HAP-1 (cell line): ENCODE data around the gene IFITM10.

Source experiments
- DNase-seq, 2 experiments: peaks; one replicate each; pipeline ENCODE4 v3.0.0-alpha.2; 2016 to 2020; ENCODE audit warnings: low spot score in 2 of 2
- H3K27me3 ChIP-seq: fragments of 250-450 bp; sonication (Bioruptor Pico); 2 replicates; pipeline ENCODE4 v1.5.1; 2020; ENCODE audit warnings: low read depth, mild to moderate bottlenecking, moderate library complexity
- H3K36me3 ChIP-seq: fragments of 250-450 bp; sonication (Bioruptor Pico); replicated peaks from 2 replicates; pipeline ENCODE4 v1.5.1; 2020; ENCODE audit warnings: mild to moderate bottlenecking
- H3K4me1 ChIP-seq: fragments of 250-450 bp; sonication (Bioruptor Pico); 2 replicates; pipeline ENCODE4 v1.5.1; 2020; ENCODE audit warnings: mild to moderate bottlenecking
- H3K4me3 ChIP-seq: fragments of 250-450 bp; sonication (Bioruptor Pico); 2 replicates; pipeline ENCODE4 v1.5.1; 2020; ENCODE audit warnings: mild to moderate bottlenecking, moderate library complexity
- H3K9me3 ChIP-seq: fragments of 250-450 bp; sonication (Bioruptor Pico); 2 replicates; pipeline ENCODE4 v1.5.1; 2020; ENCODE audit warnings: mild to moderate bottlenecking, moderate library complexity
- in situ Hi-C: fragments of 300-500 bp; cut with MboI; formaldehyde crosslinking; loops from 3 replicates; pipeline ENCODE4 v1.14.3; 2020; ENCODE audit warnings: low sequenced_read_pairs, inconsistent platforms, mixed read lengths

IFITM10 gene

GRCh38 chr11:1746956-1747752 lies 3.2 kb downstream of the IFITM10 start:
- in situ Hi-C loops, result no loop called here
- Histone ChIP-seq H3K9me3 (no peaks in the 10 kb centered on the region), H3K4me1 (no peaks in the 10 kb centered on the region), H3K36me3 (no peaks in the 10 kb centered on the region), H3K4me3 (no peak overlapping the region), H3K27me3 (no peaks in the 10 kb centered on the region)
- DNase-seq, result no peak

GRCh38 chr11:1746511-1746931 lies 3.9 kb downstream of the IFITM10 start:
- H3K9me3 ChIP-seq, result no peaks in the 10 kb centered on the region
- in situ Hi-C loops, result no loop called here
- H3K36me3 ChIP-seq, result no peaks in the 10 kb centered on the region
- H3K4me1 ChIP-seq, result no peaks in the 10 kb centered on the region
- H3K4me3 ChIP-seq, result no peak overlapping the region
- H3K27me3 ChIP-seq, result no peaks in the 10 kb centered on the region
- DNase-seq, result no peak

GRCh38 chr11:1745701-1746320 lies 4.6 kb downstream of the IFITM10 start:
- Histone ChIP-seq H3K4me3 (no peak overlapping the region), H3K27me3 (no peaks in the 10 kb centered on the region), H3K9me3 (no peaks in the 10 kb centered on the region), H3K4me1 (no peaks in the 10 kb centered on the region), H3K36me3 (no peaks in the 10 kb centered on the region)
- in situ Hi-C loops, result no loop called here
- no peak for DNase-seq

GRCh38 chr11:1744891-1745700 lies 5.3 kb downstream of the IFITM10 start:
- H3K27me3 ChIP-seq, result no peaks in the 10 kb centered on the region
- in situ Hi-C loops, result no loop called here

GRCh38 chr11:1744137-1744886 lies 6.1 kb downstream of the IFITM10 start:
- Histone ChIP-seq H3K36me3 (no peaks in the 10 kb centered on the region), H3K4me1 (no peaks in the 10 kb centered on the region), H3K4me3 (no peak overlapping the region), H3K9me3 (no peaks in the 10 kb centered on the region), H3K27me3 (no peaks in the 10 kb centered on the region)
- in situ Hi-C loops, result no loop called here
- no peak for DNase-seq

More at GRCh38 chr11:1744891-1745700, 5.3 kb downstream of the IFITM10 start:
- Histone ChIP-seq H3K4me1 (no peaks in the 10 kb centered on the region), H3K4me3 (no peak overlapping the region), H3K9me3 (no peaks in the 10 kb centered on the region), H3K36me3 (no peaks in the 10 kb centered on the region)
- DNase-seq, result no peak

GRCh38 chr11:1743585-1744136 lies 6.7 kb downstream of the IFITM10 start:
- Histone ChIP-seq H3K27me3 (no peaks in the 10 kb centered on the region), H3K4me3 (no peak overlapping the region), H3K36me3 (no peaks in the 10 kb centered on the region), H3K9me3 (no peaks in the 10 kb centered on the region), H3K4me1 (no peaks in the 10 kb centered on the region)
- in situ Hi-C loops, result no loop called here
- no peak for DNase-seq

GRCh38 chr11:1742869-1743584 lies 7.4 kb downstream of the IFITM10 start:
- no peaks in the 10 kb centered on the region for H3K9me3 ChIP-seq
- in situ Hi-C loops, result no loop called here
- H3K4me3 ChIP-seq, result no peak overlapping the region
- H3K36me3 ChIP-seq, result no peaks in the 10 kb centered on the region
- H3K4me1 ChIP-seq, result no peaks in the 10 kb centered on the region
- DNase-seq, result no peak
- no peaks in the 10 kb centered on the region for H3K27me3 ChIP-seq

- H3K4me1 ChIP-seq, result no peaks in the 10 kb centered on the region
- H3K4me3 ChIP-seq, result no peak overlapping the region
- DNase-seq, result no peak
- no peaks in the 10 kb centered on the region for H3K36me3 ChIP-seq
- H3K27me3 ChIP-seq, result no peaks in the 10 kb centered on the region
- in situ Hi-C loops, result no loop called here
- H3K9me3 ChIP-seq, result no peaks in the 10 kb centered on the region
Observed at GRCh38 chr11:1742371-1742770, 8.0 kb downstream of the IFITM10 start.

GRCh38 chr11:1741741-1742140 lies 8.7 kb downstream of the IFITM10 start:
- in situ Hi-C loops, result no loop called here
- Histone ChIP-seq H3K4me3 (no peak overlapping the region), H3K4me1 (no peaks in the 10 kb centered on the region), H3K36me3 (no peaks in the 10 kb centered on the region), H3K9me3 (no peaks in the 10 kb centered on the region), H3K27me3 (no peaks in the 10 kb centered on the region)
- DNase-seq, result no peak

- H3K27me3 ChIP-seq, result no peaks in the 10 kb centered on the region
- H3K9me3 ChIP-seq, result no peaks in the 10 kb centered on the region
- H3K4me1 ChIP-seq, result no peaks in the 10 kb centered on the region
- H3K36me3 ChIP-seq, result no peaks in the 10 kb centered on the region
- H3K4me3 ChIP-seq, result no peak overlapping the region
- DNase-seq, result no peak
- in situ Hi-C loops, result no loop called here
Observed at GRCh38 chr11:1740786-1741530, 9.4 kb downstream of the IFITM10 start.

GRCh38 chr11:1739576-1739975 lies 10.8 kb downstream of the IFITM10 start:
- in situ Hi-C loops, result no loop called here
- H3K4me3 ChIP-seq, result no peak overlapping the region

GRCh38 chr11:1738380-1738779 lies 12.0 kb downstream of the IFITM10 start:
- Histone ChIP-seq H3K4me1 (no peaks in the 10 kb centered on the region), H3K27me3 (no peaks in the 10 kb centered on the region), H3K4me3 (no peak overlapping the region), H3K36me3 (no peaks in the 10 kb centered on the region), H3K9me3 (no peaks in the 10 kb centered on the region)
- DNase-seq, result no peak
- in situ Hi-C loops, result no loop called here

More at GRCh38 chr11:1739576-1739975, 10.8 kb downstream of the IFITM10 start:
- H3K4me1 ChIP-seq, result no peaks in the 10 kb centered on the region
- no peaks in the 10 kb centered on the region for H3K36me3 ChIP-seq
- no peaks in the 10 kb centered on the region for H3K9me3 ChIP-seq
- no peaks in the 10 kb centered on the region for H3K27me3 ChIP-seq
- DNase-seq, result no peak
